Measurements from ENCODE around the gene DPEP3. TPM values are rescaled to one million over a fixed set of nuclear protein-coding genes. Genes with fewer than 3 reads are reported as not detected.

DPEP3 gene
- total and polyA plus RNA-seq, 10 donors: 0.26 to 2.2 (median 0.93) TPM

- Histone ChIP-seq H3K4me3 (peak within 1 kb of the TSS; percentile 66 to 96 (median 84)), H3K36me3 (peaks cover 0 to under 1% (median 0%) of the 10 kb centered on the region in 6 donors), H3K4me1 (peaks cover 24 to 56% (median 43%) of the 10 kb centered on the region in 6 donors), H3K27me3 (replicated peaks in 1 of 7) (no peaks in the 10 kb centered on the region), H3K9me3 (no peaks in the 10 kb centered on the region), H3K27ac (peak within 1 kb of the TSS; percentile 84 to 92 (median 88))
- intact Hi-C loops (cut with DNase I; ENCODE audit: low total_unique reads): no loop called here
- DNase-seq: peak; percentile 95
- TF ChIP-seq POLR2AphosphoS5 (IDR thresholded peaks at IDR 0.05): peak; percentile 75 to 84 (median 82)
- TF ChIP-seq POLR2A (IDR thresholded peaks at IDR 0.05): peak in 1 of 3 donors; percentile 63
- TF ChIP-seq, protein P1, sequence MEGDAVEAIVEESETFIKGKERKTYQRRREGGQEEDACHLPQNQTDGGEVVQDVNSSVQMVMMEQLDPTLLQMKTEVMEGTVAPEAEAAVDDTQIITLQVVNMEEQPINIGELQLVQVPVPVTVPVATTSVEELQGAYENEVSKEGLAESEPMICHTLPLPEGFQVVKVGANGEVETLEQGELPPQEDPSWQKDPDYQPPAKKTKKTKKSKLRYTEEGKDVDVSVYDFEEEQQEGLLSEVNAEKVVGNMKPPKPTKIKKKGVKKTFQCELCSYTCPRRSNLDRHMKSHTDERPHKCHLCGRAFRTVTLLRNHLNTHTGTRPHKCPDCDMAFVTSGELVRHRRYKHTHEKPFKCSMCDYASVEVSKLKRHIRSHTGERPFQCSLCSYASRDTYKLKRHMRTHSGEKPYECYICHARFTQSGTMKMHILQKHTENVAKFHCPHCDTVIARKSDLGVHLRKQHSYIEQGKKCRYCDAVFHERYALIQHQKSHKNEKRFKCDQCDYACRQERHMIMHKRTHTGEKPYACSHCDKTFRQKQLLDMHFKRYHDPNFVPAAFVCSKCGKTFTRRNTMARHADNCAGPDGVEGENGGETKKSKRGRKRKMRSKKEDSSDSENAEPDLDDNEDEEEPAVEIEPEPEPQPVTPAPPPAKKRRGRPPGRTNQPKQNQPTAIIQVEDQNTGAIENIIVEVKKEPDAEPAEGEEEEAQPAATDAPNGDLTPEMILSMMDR (IDR thresholded peaks at IDR 0.05 in 8 of 11, conservative IDR thresholded peaks at IDR 0.05 in 3 of 11): peak in 1 of 11 experiments; percentile 15
- WGBS, 5 donors: 0 to 2% (median 1%) methylated on average over 30 to 78 of the region's 78 CpGs
These were observed 11.7 kb downstream of the DPEP3 start, which contains the start of gene SLC12A4 for GRCh38 chr16:67968400-67969253. Gene SLC12A4 (minus strand): TSS chr16:67968637. CDS start chr16:67968553, 84 bp downstream.

DNA sequence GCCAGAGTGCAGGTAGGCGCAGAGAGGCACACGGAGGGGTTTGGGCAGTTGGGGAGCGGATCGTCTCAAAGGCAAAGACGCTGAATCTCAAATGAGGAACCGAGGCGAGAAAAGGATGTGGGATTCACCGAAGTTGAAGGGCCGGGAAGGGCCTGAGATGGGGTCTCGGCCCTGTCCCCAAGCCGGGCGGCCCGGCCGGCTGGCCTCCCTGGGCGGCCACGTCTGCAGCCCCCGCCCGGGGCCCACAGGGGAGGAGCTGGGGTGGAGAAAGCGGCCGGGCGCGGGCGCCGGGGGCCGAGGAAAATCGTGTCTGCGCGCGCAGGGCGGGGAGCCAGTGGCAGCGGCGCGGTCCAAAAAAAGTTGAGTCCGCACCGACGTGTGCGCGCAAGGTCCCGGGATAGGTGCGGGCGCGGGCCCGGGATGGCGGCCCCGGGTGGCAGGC lies 12.3 kb downstream of the DPEP3 start:
- Histone ChIP-seq H3K4me1 (peaks cover 30 to 62% (median 46%) of the 10 kb centered on the region in 6 donors), H3K27ac (peak overlapping the region; percentile 84 to 92 (median 88)), H3K27me3 (replicated peaks in 1 of 7) (no peaks in the 10 kb centered on the region), H3K9me3 (no peaks in the 10 kb centered on the region), H3K4me3 (peak overlapping the region; percentile 66 to 96 (median 84)), H3K36me3 (peaks cover 0 to 7% (median 2%) of the 10 kb centered on the region in 6 donors)
- TF ChIP-seq, protein P1 (IDR thresholded peaks at IDR 0.05 in 8 of 11, conservative IDR thresholded peaks at IDR 0.05 in 3 of 11): no peak
- no peak for TF ChIP-seq POLR2A (IDR thresholded peaks at IDR 0.05)
- TF ChIP-seq POLR2AphosphoS5 (IDR thresholded peaks at IDR 0.05): no peak
- intact Hi-C loops (cut with DNase I; ENCODE audit: low total_unique reads): no loop called here
- WGBS, 5 donors: 0 to 1% (median 1%) methylated on average over 13 to 45 of the region's 45 CpGs
- DNase-seq: no peak

DNA sequence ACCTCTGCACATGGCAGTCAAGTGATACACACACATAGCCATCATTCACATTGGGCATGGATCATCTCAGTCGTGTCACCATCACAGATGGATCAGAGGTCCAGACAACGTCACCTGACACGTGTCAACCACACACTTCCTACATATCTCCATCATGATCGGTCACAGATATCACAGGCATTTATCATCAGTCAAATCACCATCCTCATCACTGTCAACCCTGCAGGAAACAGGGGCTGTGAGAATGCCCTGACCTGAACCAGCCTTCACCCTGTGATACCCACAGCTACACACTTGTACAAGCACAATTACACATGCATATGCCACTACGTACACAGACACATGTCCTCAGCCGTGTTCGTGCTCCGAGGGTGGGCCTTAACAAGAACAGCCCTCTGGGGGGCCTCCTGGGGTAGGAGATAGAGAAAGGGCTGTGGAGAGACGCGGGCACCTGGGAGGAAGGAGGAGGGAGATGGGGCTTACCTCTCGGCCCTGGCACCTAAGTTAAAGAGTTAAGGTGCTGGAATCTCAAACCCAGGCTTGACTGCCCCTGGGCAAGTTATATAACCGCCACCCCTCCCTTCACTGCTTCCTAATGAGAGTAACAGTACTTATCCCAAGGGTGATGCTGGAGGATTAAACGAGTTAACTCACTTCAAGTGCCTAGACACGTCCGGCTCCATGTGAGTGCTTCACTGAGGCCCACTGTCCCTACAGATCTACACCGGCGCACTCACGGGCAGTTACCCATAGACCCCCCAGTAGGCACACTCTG lies 12.9 kb downstream of the DPEP3 start:
- H3K4me3 ChIP-seq: peak overlapping the region; percentile 66 to 96 (median 84)
- H3K36me3 ChIP-seq: peaks cover 0 to 13% (median 7%) of the 10 kb centered on the region in 6 donors
- H3K27me3 ChIP-seq (replicated peaks in 1 of 7): no peaks in the 10 kb centered on the region
- TF ChIP-seq, protein P1 (IDR thresholded peaks at IDR 0.05 in 8 of 11, conservative IDR thresholded peaks at IDR 0.05 in 3 of 11): no peak
- TF ChIP-seq POLR2AphosphoS5 (IDR thresholded peaks at IDR 0.05) (no peak), POLR2A (IDR thresholded peaks at IDR 0.05) (no peak)
- no peaks in the 10 kb centered on the region for H3K9me3 ChIP-seq
- peak overlapping the region; percentile 84 to 92 (median 88) for H3K27ac ChIP-seq
- 14 to 34% (median 23%) methylated on average over 18 of the region's 18 CpGs for WGBS, 5 donors
- peaks cover 32 to 69% (median 47%) of the 10 kb centered on the region in 6 donors for H3K4me1 ChIP-seq
- intact Hi-C loops (cut with DNase I; ENCODE audit: low total_unique reads): no loop called here
- peak; percentile 67 for DNase-seq
